Stimulated activated CD8-positive, alpha-beta memory T cell treated with anti-CD3 and anti-CD28 coated beads, Interleukin-7, amount 100 ng/mL, for 24 hours (primary cell): ENCODE data around the gene EIF4G1.

Experiments
- DNase-seq: peaks from one replicate; pipeline ENCODE4 v3.0.0-alpha.2; 2020; ENCODE audit warnings: low read depth

EIF4G1 gene

DNA sequence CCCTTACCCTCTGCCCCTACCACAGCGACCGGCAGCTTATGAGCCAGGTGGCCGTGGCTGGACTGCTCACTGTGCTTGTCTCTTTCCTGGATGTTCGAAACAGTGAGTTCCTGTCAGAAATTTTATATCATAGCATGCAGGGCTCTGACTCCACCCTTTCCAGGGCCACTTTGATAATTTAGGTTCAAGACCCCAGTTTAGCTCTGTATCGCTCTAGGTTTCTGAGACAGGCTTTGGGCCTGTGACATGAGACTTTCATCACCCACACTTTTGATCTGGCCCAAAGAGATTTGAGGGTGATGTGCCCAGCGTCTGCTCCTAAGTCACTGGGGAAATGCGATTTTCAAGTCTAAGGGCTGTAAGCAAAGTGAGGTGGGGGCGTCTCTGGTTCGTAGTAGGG is 6.5 kb upstream of the EIF4G1 start:
- no peak for DNase-seq

- DNase-seq: no peak
These were observed 5.7 kb upstream of the EIF4G1 start for GRCh38 chr3:184308744-184309143.

DNA sequence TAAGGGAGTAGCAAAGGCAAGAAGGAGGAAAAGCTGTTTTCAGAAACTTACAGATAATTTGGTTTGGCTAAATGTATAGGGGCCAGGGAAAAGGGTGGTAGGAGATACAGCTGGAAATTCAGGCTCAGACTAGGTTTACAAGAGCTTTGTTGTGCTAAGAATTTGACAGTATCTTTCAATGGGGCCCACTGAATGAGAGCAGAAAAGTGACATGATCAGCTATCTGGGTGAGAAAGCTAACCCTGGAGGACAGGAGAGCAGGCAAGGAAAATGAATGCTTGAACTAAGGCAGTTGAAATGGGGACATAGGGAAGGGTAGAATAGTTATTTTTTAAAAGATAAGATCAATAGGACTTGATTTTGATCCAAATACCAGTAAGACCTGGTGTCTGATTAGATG is 2.8 kb upstream of the EIF4G1 start:
- no peak for DNase-seq

- DNase-seq: peak; percentile 40
These were observed 515 bp downstream of the EIF4G1 start for GRCh38 chr3:184314700-184315542.

GRCh38 chr3:184315543-184315867 is 1.1 kb downstream of the EIF4G1 start:
- DNase-seq: no peak

DNA sequence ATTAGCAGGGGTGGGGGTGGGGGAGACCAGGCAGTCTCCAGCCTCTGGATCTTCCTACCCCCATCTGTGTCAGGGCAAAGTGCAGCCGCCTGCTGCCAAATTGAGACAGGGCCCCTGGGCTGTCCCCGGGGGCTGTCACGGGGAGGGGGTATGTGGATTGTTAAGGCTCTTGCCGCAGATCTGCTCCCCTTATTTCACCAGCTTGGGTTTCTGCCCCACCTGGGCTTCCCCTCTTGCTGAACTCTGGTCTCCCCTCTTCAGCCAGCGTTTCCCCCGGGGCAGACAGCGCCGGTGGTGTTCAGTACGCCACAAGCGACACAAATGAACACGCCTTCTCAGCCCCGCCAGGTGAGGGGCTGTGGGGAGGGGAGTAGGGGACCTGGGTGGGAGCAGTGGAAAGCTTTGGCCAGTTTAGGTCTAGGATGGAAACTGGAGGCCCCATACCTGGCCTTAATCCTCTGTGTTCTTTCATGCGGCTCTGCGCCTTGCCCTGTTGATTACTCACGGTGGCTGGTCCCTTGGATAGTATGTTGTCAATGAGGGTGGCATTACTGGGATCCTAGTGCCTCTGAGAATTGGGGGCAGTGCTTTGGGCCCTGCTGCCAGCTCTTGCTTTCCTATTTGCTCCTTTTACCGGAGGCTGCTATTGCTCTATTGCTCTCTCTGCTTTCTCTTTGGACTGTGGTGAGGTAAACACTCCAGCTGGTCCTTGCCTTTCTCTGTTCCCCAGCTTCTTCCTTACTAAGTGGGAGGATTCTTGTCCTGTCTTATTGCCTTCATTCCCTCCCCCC is 1.7 kb downstream of the EIF4G1 start:
- no peak for DNase-seq

DNA sequence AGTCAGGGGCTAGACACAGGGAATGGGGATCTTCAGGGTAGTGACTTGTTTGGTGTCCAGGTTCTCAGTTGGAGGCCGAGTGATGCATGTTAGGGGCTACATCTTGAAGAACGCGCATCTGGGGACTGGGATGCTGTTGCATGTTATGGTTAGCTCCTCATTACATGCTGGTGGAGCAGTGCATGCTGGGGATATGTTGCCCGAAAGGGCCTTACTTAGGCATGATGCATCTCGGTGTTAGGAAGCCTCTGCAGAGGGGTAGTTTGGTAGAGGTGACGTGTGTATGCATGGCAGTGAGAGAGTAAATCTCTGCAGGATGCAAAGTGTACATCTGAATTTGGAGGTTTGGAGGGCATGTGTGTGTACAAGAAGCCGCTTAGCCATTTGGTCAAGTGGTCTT is 2.4 kb downstream of the EIF4G1 start:
- no peak for DNase-seq

DNA sequence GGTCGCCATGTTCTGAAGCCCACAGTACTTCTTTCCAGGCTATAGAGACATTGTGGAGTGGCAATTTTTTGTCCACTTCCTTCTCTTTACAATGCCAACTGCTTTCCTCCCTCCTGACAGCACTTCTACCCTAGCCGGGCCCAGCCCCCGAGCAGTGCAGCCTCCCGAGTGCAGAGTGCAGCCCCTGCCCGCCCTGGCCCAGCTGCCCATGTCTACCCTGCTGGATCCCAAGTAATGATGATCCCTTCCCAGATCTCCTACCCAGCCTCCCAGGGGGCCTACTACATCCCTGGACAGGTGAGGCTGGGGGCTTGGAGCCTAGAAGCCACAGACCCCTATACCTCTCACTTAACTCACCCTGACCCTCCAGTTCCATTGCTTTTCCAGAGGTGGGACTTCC is 2.8 kb downstream of the EIF4G1 start:
- DNase-seq: no peak

GRCh38 chr3:184320104-184320445 is 5.7 kb downstream of the EIF4G1 start:
- DNase-seq: no peak

- no peak for DNase-seq
These were observed 7.3 kb downstream of the EIF4G1 start for GRCh38 chr3:184321666-184322065.

- no peak for DNase-seq
These were observed 8.5 kb downstream of the EIF4G1 start for GRCh38 chr3:184322731-184323487.

GRCh38 chr3:184323696-184324095 is 9.3 kb downstream of the EIF4G1 start:
- no peak for DNase-seq

DNA sequence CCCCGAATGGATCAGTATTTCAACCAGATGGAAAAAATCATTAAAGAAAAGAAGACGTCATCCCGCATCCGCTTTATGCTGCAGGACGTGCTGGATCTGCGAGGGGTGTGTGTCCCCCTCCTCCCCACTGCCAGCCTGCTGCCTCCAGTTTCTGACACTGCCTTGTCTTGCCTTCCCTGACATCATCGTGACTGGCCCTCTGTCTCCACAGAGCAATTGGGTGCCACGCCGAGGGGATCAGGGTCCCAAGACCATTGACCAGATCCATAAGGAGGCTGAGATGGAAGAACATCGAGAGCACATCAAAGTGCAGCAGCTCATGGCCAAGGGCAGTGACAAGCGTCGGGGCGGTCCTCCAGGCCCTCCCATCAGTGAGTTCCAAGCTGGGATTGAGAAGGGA is 10.9 kb downstream of the EIF4G1 start:
- no peak for DNase-seq

GRCh38 chr3:184325715-184326369 is 11.4 kb downstream of the EIF4G1 start:
- DNase-seq: no peak

- DNase-seq: no peak
These were observed 12.8 kb downstream of the EIF4G1 start for GRCh38 chr3:184327171-184327570.

- no peak for DNase-seq
These were observed 14.1 kb downstream of the EIF4G1 start for GRCh38 chr3:184328516-184328915.

DNA sequence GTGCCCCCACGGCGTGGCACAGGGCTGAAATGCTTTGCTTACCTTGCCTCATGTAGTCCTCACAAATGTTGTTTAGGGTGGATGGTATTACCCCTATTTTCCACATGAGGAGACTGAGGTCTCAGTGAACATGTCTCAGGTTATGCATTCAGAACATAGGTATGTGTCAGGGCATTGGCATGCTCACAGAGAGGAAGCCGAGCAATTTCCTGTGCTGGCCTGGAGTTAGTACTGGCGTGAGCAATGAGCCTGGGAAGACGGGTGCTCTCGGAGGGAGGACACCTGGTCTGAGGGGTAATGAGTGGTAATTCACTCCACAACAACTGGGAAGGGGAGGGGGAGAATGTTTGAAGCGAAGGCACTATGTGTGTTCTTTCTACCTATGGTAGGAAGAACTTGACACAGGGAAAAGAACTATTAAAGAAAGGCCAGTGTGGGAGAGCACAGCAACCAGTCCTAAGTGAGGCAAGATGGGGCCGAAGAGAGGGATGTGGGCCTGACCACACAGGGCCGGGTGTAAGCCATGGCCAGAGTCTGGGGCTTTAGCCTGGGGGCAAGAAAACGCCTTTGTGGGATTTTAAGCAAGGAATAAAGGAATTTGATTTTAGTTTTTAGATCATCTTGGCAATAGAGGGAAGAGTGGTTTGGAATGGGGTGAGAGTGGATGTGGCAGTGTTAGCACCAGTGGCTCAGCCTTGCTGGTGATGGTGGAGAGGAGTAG is 18.1 kb downstream of the EIF4G1 start:
- DNase-seq: no peak

DNA sequence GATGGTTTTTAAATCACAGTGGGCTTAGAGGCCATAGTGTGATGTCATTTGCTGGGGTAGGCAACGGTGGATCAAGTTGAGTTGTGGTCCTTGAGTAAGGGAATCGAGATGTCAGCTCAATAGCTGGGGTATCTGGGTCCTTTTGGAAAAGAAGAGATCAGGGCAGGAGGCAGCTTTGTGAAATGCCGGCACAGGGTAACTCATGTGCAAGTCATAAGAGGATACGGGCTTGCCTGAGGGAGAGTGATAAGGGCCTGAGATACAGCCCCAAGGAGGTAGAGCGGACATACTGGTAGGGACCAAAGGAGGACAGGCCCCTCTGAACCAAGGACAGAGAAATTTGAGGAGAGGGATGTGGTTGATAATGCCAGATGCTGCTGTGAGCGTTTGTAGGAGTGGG is 18.8 kb downstream of the EIF4G1 start:
- DNase-seq: no peak

DNA sequence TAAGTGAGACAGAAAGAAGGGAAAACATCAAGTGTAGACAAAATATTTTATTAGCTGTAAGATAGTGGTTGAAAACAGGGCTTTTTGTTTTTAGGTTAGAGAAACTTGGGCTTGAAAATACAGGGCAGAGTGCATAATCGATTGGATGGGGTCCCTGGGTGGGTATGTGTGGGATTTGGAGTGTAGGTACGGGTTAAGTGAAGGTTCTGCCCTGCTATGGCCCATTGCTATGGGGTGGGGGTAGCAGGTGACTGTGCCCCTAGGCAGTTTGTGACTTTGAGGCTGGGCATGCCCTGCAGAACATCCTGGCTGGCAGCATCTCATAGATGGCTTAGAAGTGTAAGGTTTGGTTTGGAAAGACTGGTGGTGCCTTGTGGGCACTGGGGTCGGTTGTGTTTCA is 19.3 kb downstream of the EIF4G1 start:
- no peak for DNase-seq

GRCh38 chr3:184334470-184335158 is 20.2 kb downstream of the EIF4G1 start:
- DNase-seq: no peak

- no peak for DNase-seq
These were observed 20.9 kb downstream of the EIF4G1 start for GRCh38 chr3:184335291-184335660.
